Stomach (tissue), 4 donors: ENCODE results near the gene MRPL40.

ENCODE experiments used
- CTCF ChIP-seq, 7 experiments: fragments of 450-650 bp in 4 of 7; fragments of 200-600 bp in 3 of 7; sonication (generic) in 3 of 7; IDR thresholded peaks; one replicate each; pipeline ENCODE4 v1.5.1; 2016 to 2019; ENCODE audit warnings: antibody characterized with exemption in 7 of 7, control low read depth in 2 of 7, mild to moderate bottlenecking in 1 of 7
- POLR2A ChIP-seq, 4 donors: fragments of 450-650 bp; IDR thresholded peaks; one replicate each; pipeline ENCODE4 v1.6.1; 2016; ENCODE audit warnings: antibody characterized with exemption in 4 of 4, control low read depth in 2 of 4, mild to moderate bottlenecking in 1 of 4, moderate library complexity in 1 of 4

DNA sequence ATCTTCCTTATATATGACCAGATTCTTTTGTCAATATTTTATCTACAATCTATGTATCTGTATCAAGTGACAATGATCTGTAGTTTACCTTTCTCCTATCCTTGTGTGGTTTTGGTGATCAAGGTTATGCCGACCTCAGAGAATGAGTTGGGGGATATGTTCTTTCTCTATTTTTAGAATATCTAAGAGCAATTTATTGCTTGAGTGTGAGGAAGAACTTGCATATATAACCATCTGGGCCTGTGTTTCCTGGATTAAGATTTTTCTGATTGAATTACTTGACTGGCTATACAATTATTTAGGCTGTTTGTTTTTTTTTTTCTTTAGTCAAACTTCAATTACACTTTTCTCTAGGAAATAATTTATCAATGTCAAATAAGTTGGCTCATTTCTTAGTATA, 29.2 kb downstream of the MRPL40 start:
- TF ChIP-seq CTCF (IDR thresholded peaks at IDR 0.05): no peak
- TF ChIP-seq POLR2A (IDR thresholded peaks at IDR 0.05): no peak
